HepG2 (cell line): ENCODE measurements around the gene SCARB2. TPM values are rescaled to one million over a fixed set of nuclear protein-coding genes. Genes with fewer than 3 reads are reported as not detected.

Source experiments
- ARNT2 ChIP-seq: sonication (generic); formaldehyde crosslinking; IDR thresholded peaks from 2 replicates; pipeline ENCODE4 v1.8.0; 2022; ENCODE audit warnings: mild to moderate bottlenecking, low read depth, missing genetic modification reagents, moderate library complexity
- DDIT3 ChIP-seq: sonication (generic); formaldehyde crosslinking; IDR thresholded peaks from 2 replicates; pipeline ENCODE4 v1.4.0; 2020; ENCODE audit warnings: mild to moderate bottlenecking, missing genetic modification reagents
- FOXK1 ChIP-seq: sonication (generic); formaldehyde crosslinking; IDR thresholded peaks from 2 replicates; pipeline ENCODE4 v1.4.0; 2020; ENCODE audit warnings: low read depth, missing genetic modification reagents, borderline replicate concordance
- GATAD2A ChIP-seq: IDR thresholded peaks from 2 replicates; pipeline ENCODE4 v1.6.1; 2016
- GFI1 ChIP-seq: sonication (generic); formaldehyde crosslinking; IDR thresholded peaks from 2 replicates; pipeline ENCODE4 v1.5.0; 2020; ENCODE audit warnings: missing genetic modification reagents, mild to moderate bottlenecking, borderline replicate concordance
- HNRNPK ChIP-seq: fragments of 200-400 bp; formaldehyde crosslinking; IDR thresholded peaks from 2 replicates; pipeline ENCODE4 v1.6.1; 2018; ENCODE audit warnings: low read length, low read depth, moderate library complexity, mild to moderate bottlenecking; ENCODE audit not compliant: poor library complexity, severe bottlenecking
- ISX ChIP-seq: sonication (generic); formaldehyde crosslinking; conservative IDR thresholded peaks from 2 replicates; pipeline ENCODE4 v1.5.0; 2020; ENCODE audit warnings: missing genetic modification reagents
- MBD4 ChIP-seq: IDR thresholded peaks from 2 replicates; pipeline ENCODE4 v1.6.1; 2012; ENCODE audit warnings: low read length, inconsistent platforms, borderline replicate concordance
- PAXIP1 ChIP-seq: sonication (generic); formaldehyde crosslinking; conservative IDR thresholded peaks from 2 replicates; pipeline ENCODE4 v1.4.0; 2020; ENCODE audit warnings: mild to moderate bottlenecking, missing genetic modification reagents, moderate library complexity
- PHF21A ChIP-seq: sonication (generic); formaldehyde crosslinking; IDR thresholded peaks from 2 replicates; pipeline ENCODE4 v1.5.0; 2020; ENCODE audit warnings: mild to moderate bottlenecking, missing genetic modification reagents
- PITX1 ChIP-seq: sonication (generic); formaldehyde crosslinking; IDR thresholded peaks from 2 replicates; pipeline ENCODE4 v1.5.1; 2020; ENCODE audit warnings: mild to moderate bottlenecking, missing genetic modification reagents
- REPIN1 ChIP-seq: sonication (generic); formaldehyde crosslinking; IDR thresholded peaks from 2 replicates; pipeline ENCODE4 v1.8.0; 2022; ENCODE audit warnings: missing genetic modification reagents, low read depth, mild to moderate bottlenecking, borderline replicate concordance
- REXO4 ChIP-seq: sonication (generic); formaldehyde crosslinking; IDR thresholded peaks from 2 replicates; pipeline ENCODE4 v1.8.0; 2022; ENCODE audit warnings: missing genetic modification reagents, mild to moderate bottlenecking, borderline replicate concordance
- RXRA ChIP-seq: sonication (generic); formaldehyde crosslinking; IDR thresholded peaks from 2 replicates; pipeline ENCODE4 v1.5.1; 2020; ENCODE audit warnings: missing genetic modification reagents
- TFAP4 ChIP-seq: sonication (generic); IDR thresholded peaks from 2 replicates; pipeline ENCODE4 v1.6.1; 2016; ENCODE audit warnings: low read depth, borderline replicate concordance
- TOPORS ChIP-seq: sonication (generic); formaldehyde crosslinking; IDR thresholded peaks from 2 replicates; pipeline ENCODE4 v1.8.0; 2023; ENCODE audit warnings: mild to moderate bottlenecking, missing genetic modification reagents
- ZMAT3 ChIP-seq: sonication (generic); formaldehyde crosslinking; conservative IDR thresholded peaks from 2 replicates; pipeline ENCODE4 v1.7.0; 2021; ENCODE audit warnings: missing genetic modification reagents
- ZNF24 ChIP-seq: fragments of 450-650 bp; IDR thresholded peaks from 2 replicates; pipeline ENCODE4 v1.6.1; 2017; ENCODE audit warnings: antibody characterized with exemption, mild to moderate bottlenecking
- ZNF382 ChIP-seq: sonication (generic); formaldehyde crosslinking; IDR thresholded peaks from 2 replicates; pipeline ENCODE4 v1.5.0; 2020; ENCODE audit warnings: missing genetic modification reagents, mild to moderate bottlenecking, borderline replicate concordance
- ZNF563 ChIP-seq: sonication (generic); formaldehyde crosslinking; IDR thresholded peaks from 2 replicates; pipeline ENCODE4 v1.8.0; 2022; ENCODE audit warnings: mild to moderate bottlenecking, moderate library complexity, missing genetic modification reagents
- ZNF615 ChIP-seq: sonication (generic); formaldehyde crosslinking; IDR thresholded peaks from 2 replicates; pipeline ENCODE4 v1.5.0; 2020; ENCODE audit warnings: mild to moderate bottlenecking, missing genetic modification reagents, borderline replicate concordance
- ZNF639 ChIP-seq: conservative IDR thresholded peaks from 2 replicates; pipeline ENCODE4 v1.6.1; 2018; ENCODE audit warnings: missing genetic modification reagents
- ZNF737 ChIP-seq: sonication (generic); formaldehyde crosslinking; IDR thresholded peaks from 2 replicates; pipeline ENCODE4 v1.5.0; 2020; ENCODE audit warnings: missing genetic modification reagents, mild to moderate bottlenecking, borderline replicate concordance
- ZSCAN25 ChIP-seq: sonication (generic); formaldehyde crosslinking; IDR thresholded peaks from 2 replicates; pipeline ENCODE4 v1.8.0; 2022; ENCODE audit warnings: mild to moderate bottlenecking, missing genetic modification reagents
- ZSCAN30 ChIP-seq: sonication (generic); formaldehyde crosslinking; IDR thresholded peaks from 2 replicates; pipeline ENCODE4 v1.5.0; 2020; ENCODE audit warnings: mild to moderate bottlenecking, missing genetic modification reagents
- polyA plus RNA-seq, 8 experiments: library from polyadenylated mRNA; depleted of rRNA in 3 of 8; stranded (reverse) in 7 of 8; unstranded in 1 of 8; fragments of >200 nt; fragmentation: Illumina TruSeq in 4 of 8; extraction: Trizol in 4 of 8; gene quantifications; 2 replicates each; pipeline versions ENCODE4 v1.2.1 to v1.2.3, GENCODE V29; 2011 to 2016; ENCODE audit warnings: low read depth in 4 of 8, missing spikeins in 1 of 8, mixed read lengths in 1 of 8; ENCODE audit not compliant: insufficient read depth in 1 of 8
- total RNA-seq, 5 experiments: library from RNA; depleted of rRNA; stranded (reverse); fragments of >200 nt; fragmentation: Illumina TruSeq; extraction: Trizol; gene quantifications; 2 replicates each; pipeline ENCODE4 v1.2.3, GENCODE V29; 2016; ENCODE audit warnings: low read depth in 1 of 5

The SCARB2 gene
- total and polyA plus RNA-seq, 2 of the 13 experiments (the other 11 are each of a cell fraction or from before 2014, with no cell fraction given): 40.6 to 43.4 TPM

- TF ChIP-seq PITX1 (CRISPR knock-in tag) (0 out of 2 replicates have a peak, but pooled peaks have one; percentile 28), ZSCAN25 (no peak), GFI1 (CRISPR knock-in tag) (no peak; the same call in 1 of the 2 replicates), RXRA (CRISPR knock-in tag) (peak; percentile 80), GATAD2A (CRISPR knock-in tag) (no peak; the same call in 1 of the 2 replicates), ZSCAN30 (CRISPR knock-in tag) (no peak), HNRNPK (peak; percentile 17), TFAP4 (peak; percentile 29; the same call in 1 of the 2 replicates), ZNF24 (no peak), ZNF615 (no peak), REXO4 (no peak), ZNF382 (CRISPR knock-in tag) (no peak), ZNF737 (CRISPR knock-in tag) (no peak), TOPORS (peak; percentile 89), PAXIP1 (CRISPR knock-in tag) (peak; percentile 59), ZNF563 (CRISPR knock-in tag) (peak; percentile 64; the same call in 1 of the 2 replicates), MBD4 (no peak), ISX (CRISPR knock-in tag) (no peak), DDIT3 (CRISPR knock-in tag) (no peak), ARNT2 (CRISPR knock-in tag) (peak; percentile 88), PHF21A (CRISPR knock-in tag) (no peak; the same call in 1 of the 2 replicates), REPIN1 (CRISPR knock-in tag) (peak; percentile 86), FOXK1 (no peak; the same call in 1 of the 2 replicates), ZMAT3 (CRISPR knock-in tag) (no peak; the same call in 1 of the 2 replicates), ZNF639 (CRISPR knock-in tag) (no peak)
Observed at GRCh38 chr4:76251441-76252270, 38.0 kb upstream of the SCARB2 start, which contains the start of gene FAM47E (continued).
